Pancreas (tissue), 10 donors: ENCODE data around the gene SPOCK1. TPM values are rescaled to one million over a fixed set of nuclear protein-coding genes. Genes with fewer than 3 reads are reported as not detected.

Source experiments
- ATAC-seq, 4 donors: fragments of 200-7000 bp; cut with Tn5 transposase; one replicate each; pipeline versions ENCODE4 v1.8.0 to v1.9.1; 2020; ENCODE audit warnings: mild to moderate bottlenecking in 4 of 4, moderate library complexity in 4 of 4
- DNase-seq, 6 donors: peaks; one replicate each; pipeline ENCODE4 v3.0.0-alpha.2; 2020
- FAIRE-seq: peaks from 2 replicates; lab custom pipeline; 2012; peaks lifted over from hg19 to GRCh38; lab: Jason Lieb, UNC
- H3K27ac ChIP-seq, 4 donors: fragments of 200-600 bp; sonication (generic); 1 replicate in 3 of 4; 2 replicates in 1 of 4; pipeline versions ENCODE4 v1.5.0 to v1.8.0; 2020
- H3K27me3 ChIP-seq, 4 donors: fragments of 200-600 bp; one replicate each; pipeline ENCODE4 v1.8.0; 2021
- H3K36me3 ChIP-seq, 3 donors: fragments of 200-600 bp; sonication (generic) in 1 of 3; one replicate each; pipeline versions ENCODE4 v1.5.0 to v1.8.0; 2020 to 2021
- H3K4me1 ChIP-seq, 3 donors: fragments of 200-600 bp; one replicate each; pipeline ENCODE4 v1.8.0; 2021
- H3K4me3 ChIP-seq, 4 donors: fragments of 200-600 bp; sonication (generic) in 2 of 4; one replicate each; pipeline versions ENCODE4 v1.5.0 to v1.8.0; 2020 to 2021
- H3K9me3 ChIP-seq, 4 donors: fragments of 200-600 bp; one replicate each; pipeline ENCODE4 v1.8.0; 2021
- WGBS, 2 donors: extraction: QIAGEN DNeasy Blood & Tissue Kit; methylation state at CpG; one replicate each; pipeline ENCODE4 v1.1.7; 2013; 5-methylcytosine and 5-hydroxymethylcytosine counted together
- intact Hi-C, 3 donors: fragments of 100-400 bp; cut with DNase I; formaldehyde crosslinking; loops; one replicate each; pipeline versions ENCODE4 v1.11.1 to v1.14.2; 2022
- polyA plus RNA-seq, 2 donors: library from polyadenylated mRNA; stranded (reverse); fragments of 200-250 nt; gene quantifications; one replicate each; pipeline ENCODE4 v1.2.3, GENCODE V29; 2013
- total RNA-seq, 6 donors: library from RNA; stranded (reverse); fragmentation: NEBNext Ultra II Directional in 4 of 6; extraction: Animal tissue kit (Norgen Biotek cat#: 25700) in 4 of 6; gene quantifications; one replicate each; pipeline versions ENCODE4 v1.2.1 to v1.2.4, GENCODE V29; 2021 to 2023
- TF ChIP-seq, protein P1 (sequence below), 4 donors: fragments of 200-600 bp; sonication (generic) in 3 of 4; IDR thresholded peaks; one replicate each; pipeline versions ENCODE4 v1.5.0 to v1.8.0; 2021; ENCODE audit warnings: antibody characterized with exemption in 4 of 4
- donor health status: healthy with polysubstance abuse.
- donor health status: DM: no; HTN: no; CAD: no; lungs with moderate emphysema.
- donor health status: DM: no; HTN: no; CAD: no.
- donor health status: control.
- donor health status: control.
- donor health status: Bipolar disorder and iron deficiency.
- donor health status: DM: yes; HTN: yes; CAD: no.
- donor health status: DM: no; HTN: no; CAD: no.
- donor health status: DM: no; HTN: no; CAD: no.
- donor health status: DM: yes; HTN: yes; CAD: no.

SPOCK1 gene
- total and polyA plus RNA-seq, 8 donors, result 1.7 to 16.5 (median 5.3) TPM

DNA sequence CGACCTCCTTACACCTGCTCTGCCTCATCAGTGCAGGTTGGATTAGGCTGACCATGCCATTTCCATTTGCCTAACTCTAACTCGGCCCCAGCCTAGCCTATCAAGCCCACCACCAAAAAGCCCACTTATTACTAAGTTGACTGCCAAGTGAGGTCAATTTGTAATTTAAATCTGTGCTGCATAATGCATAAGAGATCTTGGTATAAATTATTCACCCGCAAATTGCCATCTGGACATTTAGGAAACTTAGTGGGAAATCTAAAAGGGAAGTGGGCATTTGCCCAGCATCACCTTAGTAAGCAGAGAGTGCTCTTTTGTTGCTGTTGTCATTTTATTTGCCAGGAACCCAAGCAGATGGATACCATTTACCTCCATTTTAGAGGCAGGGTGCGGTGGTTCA is 143.0 kb downstream of the SPOCK1 start:
- WGBS, 2 donors, result 80 to 87% methylated on average over 4 of the region's 4 CpGs
- peaks cover 0 to 4% (median 0%) of the 10 kb centered on the region in 4 donors for H3K27me3 ChIP-seq
- TF ChIP-seq, protein P1, sequence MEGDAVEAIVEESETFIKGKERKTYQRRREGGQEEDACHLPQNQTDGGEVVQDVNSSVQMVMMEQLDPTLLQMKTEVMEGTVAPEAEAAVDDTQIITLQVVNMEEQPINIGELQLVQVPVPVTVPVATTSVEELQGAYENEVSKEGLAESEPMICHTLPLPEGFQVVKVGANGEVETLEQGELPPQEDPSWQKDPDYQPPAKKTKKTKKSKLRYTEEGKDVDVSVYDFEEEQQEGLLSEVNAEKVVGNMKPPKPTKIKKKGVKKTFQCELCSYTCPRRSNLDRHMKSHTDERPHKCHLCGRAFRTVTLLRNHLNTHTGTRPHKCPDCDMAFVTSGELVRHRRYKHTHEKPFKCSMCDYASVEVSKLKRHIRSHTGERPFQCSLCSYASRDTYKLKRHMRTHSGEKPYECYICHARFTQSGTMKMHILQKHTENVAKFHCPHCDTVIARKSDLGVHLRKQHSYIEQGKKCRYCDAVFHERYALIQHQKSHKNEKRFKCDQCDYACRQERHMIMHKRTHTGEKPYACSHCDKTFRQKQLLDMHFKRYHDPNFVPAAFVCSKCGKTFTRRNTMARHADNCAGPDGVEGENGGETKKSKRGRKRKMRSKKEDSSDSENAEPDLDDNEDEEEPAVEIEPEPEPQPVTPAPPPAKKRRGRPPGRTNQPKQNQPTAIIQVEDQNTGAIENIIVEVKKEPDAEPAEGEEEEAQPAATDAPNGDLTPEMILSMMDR (IDR thresholded peaks at IDR 0.05), result no peak
- ATAC-seq, result no peak
- no peak overlapping the region for H3K4me3 ChIP-seq
- no peaks in the 10 kb centered on the region for H3K9me3 ChIP-seq
- no peak for DNase-seq
- no peaks in the 10 kb centered on the region for H3K4me1 ChIP-seq
- H3K27ac ChIP-seq, result no peak overlapping the region
- intact Hi-C loops, result loop anchor here in 1 of 3 donors (10.0 kb wide), 1 partner anchor 139 kb away; the partner anchor contains the start of gene SPOCK1
- FAIRE-seq, result no peak
- no peaks in the 10 kb centered on the region for H3K36me3 ChIP-seq

DNA sequence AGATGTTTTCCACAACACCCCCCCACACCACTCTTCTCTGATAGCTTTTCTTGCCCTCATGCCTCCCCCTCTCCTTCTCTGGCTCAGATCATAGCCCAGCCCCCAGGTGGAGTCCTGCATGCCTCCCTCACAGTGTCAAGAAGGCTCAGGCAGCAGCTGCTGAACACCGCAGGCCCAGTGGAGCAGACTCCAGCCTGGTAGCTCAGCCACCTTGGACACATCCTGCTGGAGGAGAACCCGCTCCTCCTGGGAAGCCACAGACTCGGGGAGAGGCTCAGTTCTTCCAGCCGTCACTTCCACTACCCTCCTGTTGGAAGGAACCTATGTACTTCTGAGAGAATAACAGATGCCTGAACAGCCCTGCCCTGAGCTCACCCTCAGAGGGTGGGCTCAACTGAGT is 143.4 kb downstream of the SPOCK1 start:
- 91 to 93% methylated on average over 4 of the region's 4 CpGs for WGBS, 2 donors
- Histone ChIP-seq H3K36me3 (no peaks in the 10 kb centered on the region), H3K9me3 (no peaks in the 10 kb centered on the region), H3K4me3 (no peak overlapping the region), H3K27ac (no peak overlapping the region), H3K27me3 (peaks cover 0 to 4% (median 0%) of the 10 kb centered on the region in 4 donors), H3K4me1 (no peaks in the 10 kb centered on the region)
- TF ChIP-seq, protein P1 (IDR thresholded peaks at IDR 0.05), result no peak
- FAIRE-seq (no peak), DNase-seq (no peak), ATAC-seq (no peak)
- intact Hi-C loops, result loop anchor here in 1 of 3 donors (10.0 kb wide), 1 partner anchor 139 kb away; the partner anchor contains the start of gene SPOCK1

DNA sequence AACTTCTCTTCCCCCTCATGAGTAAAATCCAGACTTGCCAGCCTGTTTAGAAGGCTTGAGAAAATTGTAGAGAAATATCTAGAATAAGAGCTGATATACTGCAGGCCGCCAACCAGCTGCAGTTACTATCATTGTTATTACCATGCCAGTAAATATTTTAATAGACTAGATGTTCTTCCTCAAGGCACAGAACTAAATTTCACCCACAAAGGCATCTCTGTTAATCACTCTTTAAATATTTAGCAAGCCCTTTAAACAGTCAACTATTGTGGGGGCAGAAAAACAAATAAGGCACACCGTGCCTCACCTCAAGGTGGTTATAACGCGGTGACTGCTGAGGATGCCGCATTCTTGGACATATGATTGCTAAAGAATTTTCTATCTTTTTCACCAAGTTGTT is 147.0 kb downstream of the SPOCK1 start:
- FAIRE-seq, result no peak
- intact Hi-C loops, result loop anchor here in 1 of 3 donors (10.0 kb wide), 1 partner anchor 143 kb away; the partner anchor contains the start of gene SPOCK1
- TF ChIP-seq, protein P1 (IDR thresholded peaks at IDR 0.05), result no peak

DNA sequence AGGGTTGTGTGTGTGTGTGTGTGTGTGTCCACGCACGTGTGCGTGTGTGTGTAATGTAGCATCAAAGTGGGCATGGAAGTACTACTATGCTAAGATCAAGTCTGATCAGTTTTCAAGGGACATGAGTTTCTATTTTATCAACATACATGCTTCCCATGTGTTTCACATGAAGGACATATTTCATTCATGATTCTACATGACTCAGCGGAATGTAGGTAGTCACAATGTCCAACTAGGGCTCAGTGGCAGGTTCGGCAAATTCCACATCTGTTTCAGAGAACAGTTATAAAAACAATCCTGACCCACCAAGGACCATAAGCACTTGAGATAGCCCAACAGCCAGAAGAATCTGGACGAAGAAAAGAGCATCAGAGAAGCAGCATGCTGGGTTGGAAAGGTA is 148.3 kb downstream of the SPOCK1 start:
- no peak for DNase-seq
- no peak for ATAC-seq
- no peak for FAIRE-seq
- Histone ChIP-seq H3K4me3 (no peak overlapping the region), H3K27me3 (no peaks in the 10 kb centered on the region), H3K27ac (no peak overlapping the region), H3K9me3 (no peaks in the 10 kb centered on the region), H3K4me1 (no peaks in the 10 kb centered on the region), H3K36me3 (no peaks in the 10 kb centered on the region)
- WGBS, 2 donors, result 71 to 83% methylated on average over 6 of the region's 6 CpGs
- TF ChIP-seq, protein P1 (IDR thresholded peaks at IDR 0.05), result no peak
- intact Hi-C loops, result loop anchor here in 1 of 3 donors (10.0 kb wide), 1 partner anchor 144 kb away; the partner anchor contains the start of gene SPOCK1

More for the DNA sequence above, 147.0 kb downstream of the SPOCK1 start:
- H3K27me3 ChIP-seq, result peaks cover 0 to 4% (median 0%) of the 10 kb centered on the region in 4 donors
- H3K4me1 ChIP-seq, result no peaks in the 10 kb centered on the region
- DNase-seq, result no peak
- H3K36me3 ChIP-seq, result no peaks in the 10 kb centered on the region
- WGBS, 2 donors, result 72 to 82% methylated on average over 5 of the region's 5 CpGs
- no peak overlapping the region for H3K4me3 ChIP-seq
- no peak for ATAC-seq
- H3K27ac ChIP-seq, result no peak overlapping the region
- no peaks in the 10 kb centered on the region for H3K9me3 ChIP-seq

DNA sequence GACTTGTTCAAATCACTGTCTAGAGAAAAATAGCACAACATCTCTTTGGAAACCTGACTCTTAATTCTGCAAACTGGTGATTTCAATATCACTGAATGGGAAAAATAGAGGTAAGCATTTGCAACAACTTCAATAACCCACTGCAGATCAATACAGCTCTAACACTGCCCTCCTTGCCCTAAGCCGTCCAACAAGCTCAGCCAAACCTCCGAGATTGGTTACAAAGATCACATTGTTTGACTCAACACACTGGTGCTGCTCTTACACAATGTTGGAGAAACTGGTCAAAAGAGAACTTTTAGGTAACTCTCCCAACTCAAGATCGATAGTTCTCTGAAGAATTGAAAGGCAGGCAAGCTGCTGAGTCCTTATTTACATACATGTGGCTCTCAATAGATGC is 150.4 kb downstream of the SPOCK1 start:
- Histone ChIP-seq H3K4me1 (no peaks in the 10 kb centered on the region), H3K9me3 (no peaks in the 10 kb centered on the region), H3K4me3 (no peak overlapping the region), H3K27ac (no peak overlapping the region), H3K27me3 (no peaks in the 10 kb centered on the region), H3K36me3 (no peaks in the 10 kb centered on the region)
- WGBS, 2 donors, result 34 to 36% methylated on average over 3 of the region's 3 CpGs
- no peak for DNase-seq
- ATAC-seq, result peak in 1 of 4 donors; percentile 55
- FAIRE-seq, result no peak
- intact Hi-C loops, result no loop called here
- TF ChIP-seq, protein P1 (IDR thresholded peaks at IDR 0.05), result no peak
